H1 (cell line): ENCODE results near the gene PIMREG. TPM values are rescaled to one million over a fixed set of nuclear protein-coding genes. Genes with fewer than 3 reads are reported as not detected.

Source experiments
- ASH2L ChIP-seq: fragments of 200-600, 300-600 bp; sonication (generic); IDR thresholded peaks from one replicate; pipeline ENCODE4 v1.7.1; 2017; ENCODE audit warnings: low read length
- BACH1 ChIP-seq: IDR thresholded peaks from 2 replicates; pipeline ENCODE4 v1.6.1; 2012; ENCODE audit warnings: low read length, improper control_type of control experiment
- CBX8 ChIP-seq: fragments of 300-800, 300-1000 bp; sonication (generic); IDR thresholded peaks from 2 replicates; pipeline ENCODE4 v1.7.1; 2016; ENCODE audit warnings: low read depth, low read length, borderline replicate concordance
- CHD1 ChIP-seq: IDR thresholded peaks from 2 replicates; pipeline ENCODE4 v1.6.1; 2012; ENCODE audit warnings: low read depth, low read length, improper control_type of control experiment
- CHD2 ChIP-seq: IDR thresholded peaks from 2 replicates; pipeline ENCODE4 v1.6.1; 2012; ENCODE audit warnings: low read length, improper control_type of control experiment
- CREB1 ChIP-seq: IDR thresholded peaks from 2 replicates; pipeline ENCODE4 v1.6.1; 2012; ENCODE audit warnings: inconsistent platforms
- CTBP2 ChIP-seq: IDR thresholded peaks from 2 replicates; pipeline ENCODE4 v1.7.0; 2011; ENCODE audit warnings: borderline replicate concordance, mild to moderate bottlenecking, moderate library complexity, mixed read lengths, low read length; ENCODE audit not compliant: insufficient read depth, insufficient read length
- CTCF ChIP-seq, 3 experiments: IDR thresholded peaks; 1 replicate in 2 of 3; 2 replicates in 1 of 3; pipeline versions ENCODE4 v1.5.1 to v1.6.1; 2011; ENCODE audit warnings: low read length in 3 of 3, mild to moderate bottlenecking in 3 of 3, inconsistent platforms in 2 of 3, low read depth in 1 of 3, moderate library complexity in 1 of 3; ENCODE audit not compliant: insufficient read depth in 1 of 3; ENCODE audit errors: control extremely low read depth in 1 of 3
- EGR1 ChIP-seq: IDR thresholded peaks from 2 replicates; pipeline ENCODE4 v1.6.1; 2011; ENCODE audit warnings: low read depth, low read length, borderline replicate concordance
- EZH2 ChIP-seq: fragments of 200-600 bp; sonication (generic); IDR thresholded peaks from 2 replicates; pipeline ENCODE4 v1.7.1; 2012; ENCODE audit warnings: low read depth, mild to moderate bottlenecking, moderate library complexity, low read length, inconsistent platforms; ENCODE audit not compliant: severe bottlenecking
- FOSL1 ChIP-seq: IDR thresholded peaks from 2 replicates; pipeline ENCODE4 v1.6.1; 2011; ENCODE audit warnings: mild to moderate bottlenecking, low read depth, low read length, moderate library complexity; ENCODE audit not compliant: insufficient read depth
- HDAC6 ChIP-seq: IDR thresholded peaks from one replicate; pipeline ENCODE4 v1.7.1; 2012; ENCODE audit warnings: low read depth, mild to moderate bottlenecking, inconsistent platforms, low read length, moderate library complexity
- KDM4A ChIP-seq: IDR thresholded peaks from one replicate; pipeline ENCODE4 v1.7.1; 2012; ENCODE audit warnings: low read depth, mild to moderate bottlenecking, moderate library complexity, low read length, inconsistent platforms; ENCODE audit not compliant: severe bottlenecking
- NANOG ChIP-seq: IDR thresholded peaks from 2 replicates; pipeline ENCODE4 v1.6.1; 2011; ENCODE audit warnings: low read length, low read depth, mild to moderate bottlenecking, inconsistent platforms; ENCODE audit not compliant: insufficient read depth, poor library complexity, severe bottlenecking
- POLR2A ChIP-seq, 2 experiments: IDR thresholded peaks; 1 replicate in 1 of 2; 2 replicates in 1 of 2; pipeline ENCODE4 v1.6.1; 2011; ENCODE audit warnings: low read depth in 2 of 2, low read length in 2 of 2, mild to moderate bottlenecking in 2 of 2; ENCODE audit errors: control extremely low read depth in 1 of 2
- SIRT6 ChIP-seq: IDR thresholded peaks from one replicate; pipeline ENCODE4 v1.7.1; 2012; ENCODE audit warnings: low read length, inconsistent platforms
- SP4 ChIP-seq: IDR thresholded peaks from 2 replicates; pipeline ENCODE4 v1.6.1; 2012; ENCODE audit warnings: low read length, inconsistent platforms
- TAF1 ChIP-seq: IDR thresholded peaks from 2 replicates; pipeline ENCODE4 v1.6.1; 2011; ENCODE audit warnings: mild to moderate bottlenecking, low read depth, low read length
- TAF7 ChIP-seq: optimal IDR thresholded peaks from 2 replicates; pipeline ENCODE3; 2011; ENCODE audit warnings: low read depth, mild to moderate bottlenecking, inconsistent platforms, low read length, moderate library complexity, borderline replicate concordance
- polyA plus RNA-seq, 7 experiments: library from polyadenylated mRNA; depleted of rRNA in 3 of 7; stranded (reverse) in 5 of 7; unstranded in 2 of 7; fragments of >200 nt in 5 of 7; fragments of 200-250 nt in 2 of 7; gene quantifications; 1 replicate in 5 of 7; 2 replicates in 1 of 7; 4 replicates in 1 of 7; pipeline versions ENCODE4 v1.2.1 to v1.2.3, GENCODE V29; 2011 to 2013; ENCODE audit warnings: missing spikeins in 2 of 7, mixed read lengths in 2 of 7
- total RNA-seq: library from RNA; stranded (reverse); fragmentation: NEBNext Ultra II Directional; extraction: Animal tissue kit (Norgen Biotek cat#: 25700); gene quantifications from 2 replicates; pipeline ENCODE4 v1.2.1, GENCODE V29; 2021
- TF ChIP-seq, protein P1 (sequence below): IDR thresholded peaks from 2 replicates; pipeline ENCODE4 v1.6.1; 2012; ENCODE audit warnings: inconsistent platforms
- TF ChIP-seq, protein P2 (sequence below): IDR thresholded peaks from 2 replicates; pipeline ENCODE4 v1.6.1; 2012; ENCODE audit warnings: inconsistent platforms

PIMREG gene
- total and polyA plus RNA-seq, 2 of the 8 experiments (the other 6 are each of a cell fraction or from before 2014, with no cell fraction given): 133 to 148 TPM

- TF ChIP-seq EZH2: no peak
- TF ChIP-seq POLR2A (IDR thresholded peaks at IDR 0.05; ENCODE audit: control extremely low read depth in 1 of 2, low read depth in 2 of 2, low read length in 2 of 2): peak; percentile 78 to 95
- TF ChIP-seq SIRT6: no peak
- peak; percentile 96 for TF ChIP-seq TAF1
- TF ChIP-seq SP4: peak; percentile 18; the same call in 1 of the 2 replicates
- peak; percentile 92 for TF ChIP-seq EGR1
- no peak for TF ChIP-seq NANOG
- TF ChIP-seq HDAC6: no peak
- peak; percentile 90 for TF ChIP-seq ASH2L
- TF ChIP-seq, protein P1, sequence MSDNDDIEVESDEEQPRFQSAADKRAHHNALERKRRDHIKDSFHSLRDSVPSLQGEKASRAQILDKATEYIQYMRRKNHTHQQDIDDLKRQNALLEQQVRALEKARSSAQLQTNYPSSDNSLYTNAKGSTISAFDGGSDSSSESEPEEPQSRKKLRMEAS: peak; percentile 100
- TF ChIP-seq CTCF (IDR thresholded peaks at IDR 0.05; ENCODE audit: control extremely low read depth in 1 of 3, insufficient read depth in 1 of 3, low read depth in 1 of 3, low read length in 3 of 3): peak in 1 of 3 experiments; percentile 2; a peak in 1 of 4 replicates
- TF ChIP-seq CHD2: peak; percentile 59
- TF ChIP-seq CBX8: no peak
- peak; percentile 29 for TF ChIP-seq KDM4A
- no peak for TF ChIP-seq CHD1
- TF ChIP-seq, protein P2, sequence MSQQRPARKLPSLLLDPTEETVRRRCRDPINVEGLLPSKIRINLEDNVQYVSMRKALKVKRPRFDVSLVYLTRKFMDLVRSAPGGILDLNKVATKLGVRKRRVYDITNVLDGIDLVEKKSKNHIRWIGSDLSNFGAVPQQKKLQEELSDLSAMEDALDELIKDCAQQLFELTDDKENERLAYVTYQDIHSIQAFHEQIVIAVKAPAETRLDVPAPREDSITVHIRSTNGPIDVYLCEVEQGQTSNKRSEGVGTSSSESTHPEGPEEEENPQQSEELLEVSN: peak; percentile 92
- TF ChIP-seq BACH1: no peak; the same call in 1 of the 2 replicates
- TF ChIP-seq TAF7: peak; percentile 53
- no peak for TF ChIP-seq CTBP2
- TF ChIP-seq FOSL1: peak; percentile 23; the same call in 1 of the 2 replicates
- TF ChIP-seq CREB1: peak; percentile 52; the same call in 1 of the 2 replicates
Observed at GRCh38 chr17:6443692-6444570, at the start of gene PIMREG (continued).
